ENCODE results near the gene SLC38A1.

DNA sequence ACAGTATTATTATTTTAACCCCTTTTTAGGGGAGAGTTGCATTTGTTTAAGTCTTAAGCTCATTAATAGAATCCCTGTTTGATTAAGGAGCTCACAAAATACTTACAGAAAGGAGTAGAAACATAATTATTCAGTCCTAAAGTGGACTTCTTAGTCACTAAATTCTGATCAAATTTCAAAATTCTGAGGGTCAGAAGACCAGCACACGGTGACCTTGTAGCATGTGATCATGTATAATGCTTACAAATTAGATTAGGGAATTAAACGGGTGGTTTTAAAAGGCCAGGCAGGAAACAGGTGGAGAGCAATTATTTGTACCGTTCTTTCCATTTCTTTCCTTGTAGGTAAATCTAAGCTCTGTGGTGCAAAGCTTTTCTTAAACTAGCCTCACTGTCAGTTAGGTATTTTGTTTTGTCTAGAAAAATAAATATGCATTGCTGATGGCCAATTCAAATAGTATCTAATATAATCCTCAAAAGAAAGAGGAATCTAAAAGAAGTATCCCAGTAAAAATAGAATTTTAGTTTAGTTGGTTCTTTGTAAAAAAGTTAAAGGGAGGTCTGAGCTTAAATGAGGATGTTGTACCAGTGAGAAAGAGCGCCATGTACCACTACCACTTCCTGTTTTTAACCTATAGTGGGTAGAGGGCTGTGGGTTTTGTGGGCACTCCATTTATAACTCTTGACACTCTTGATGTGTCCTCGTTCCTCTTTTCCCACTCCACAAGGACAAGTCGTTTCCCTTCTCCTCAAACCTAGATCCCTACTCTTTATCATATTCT is 51.1 kb downstream of the SLC38A1 start:
- no peak for TF ChIP-seq GATA2 (IDR thresholded peaks at IDR 0.05; ENCODE audit: low read depth, low read length)
- TF ChIP-seq GATA3 (IDR thresholded peaks at IDR 0.05; ENCODE audit: low read depth, low read length), result no peak
